ENCODE data around the gene RAPGEF6.

The RAPGEF6 gene

DNA sequence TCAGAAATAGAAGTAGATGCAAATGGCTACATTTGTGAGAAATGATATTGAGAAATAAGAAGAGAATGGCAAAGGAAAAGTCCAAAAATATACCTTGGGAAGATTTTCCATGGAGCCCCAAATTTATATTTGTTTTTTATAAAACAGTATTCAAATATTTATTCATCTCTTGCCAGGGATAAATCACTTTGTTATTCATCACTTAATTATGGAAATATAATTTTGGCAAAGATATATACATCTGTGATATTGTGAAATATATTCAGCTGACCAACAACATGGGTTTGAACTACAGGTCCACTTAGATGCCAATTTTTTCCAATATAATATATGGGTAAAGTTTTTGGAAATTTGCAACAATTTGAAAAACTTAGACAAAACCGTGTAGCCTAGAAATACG, 19.7 kb upstream of the RAPGEF6 start:
- TF ChIP-seq, protein P1, sequence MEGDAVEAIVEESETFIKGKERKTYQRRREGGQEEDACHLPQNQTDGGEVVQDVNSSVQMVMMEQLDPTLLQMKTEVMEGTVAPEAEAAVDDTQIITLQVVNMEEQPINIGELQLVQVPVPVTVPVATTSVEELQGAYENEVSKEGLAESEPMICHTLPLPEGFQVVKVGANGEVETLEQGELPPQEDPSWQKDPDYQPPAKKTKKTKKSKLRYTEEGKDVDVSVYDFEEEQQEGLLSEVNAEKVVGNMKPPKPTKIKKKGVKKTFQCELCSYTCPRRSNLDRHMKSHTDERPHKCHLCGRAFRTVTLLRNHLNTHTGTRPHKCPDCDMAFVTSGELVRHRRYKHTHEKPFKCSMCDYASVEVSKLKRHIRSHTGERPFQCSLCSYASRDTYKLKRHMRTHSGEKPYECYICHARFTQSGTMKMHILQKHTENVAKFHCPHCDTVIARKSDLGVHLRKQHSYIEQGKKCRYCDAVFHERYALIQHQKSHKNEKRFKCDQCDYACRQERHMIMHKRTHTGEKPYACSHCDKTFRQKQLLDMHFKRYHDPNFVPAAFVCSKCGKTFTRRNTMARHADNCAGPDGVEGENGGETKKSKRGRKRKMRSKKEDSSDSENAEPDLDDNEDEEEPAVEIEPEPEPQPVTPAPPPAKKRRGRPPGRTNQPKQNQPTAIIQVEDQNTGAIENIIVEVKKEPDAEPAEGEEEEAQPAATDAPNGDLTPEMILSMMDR (IDR thresholded peaks at IDR 0.05; ENCODE audit: low read depth, low read length): no peak
- no peak overlapping the region for H3K4me3 ChIP-seq (ENCODE audit: low read depth, low read length)

- TF ChIP-seq, protein P1 (IDR thresholded peaks at IDR 0.05; ENCODE audit: low read depth, low read length): no peak
Observed at GRCh38 chr5:131654309-131654708, 19.3 kb upstream of the RAPGEF6 start.

DNA sequence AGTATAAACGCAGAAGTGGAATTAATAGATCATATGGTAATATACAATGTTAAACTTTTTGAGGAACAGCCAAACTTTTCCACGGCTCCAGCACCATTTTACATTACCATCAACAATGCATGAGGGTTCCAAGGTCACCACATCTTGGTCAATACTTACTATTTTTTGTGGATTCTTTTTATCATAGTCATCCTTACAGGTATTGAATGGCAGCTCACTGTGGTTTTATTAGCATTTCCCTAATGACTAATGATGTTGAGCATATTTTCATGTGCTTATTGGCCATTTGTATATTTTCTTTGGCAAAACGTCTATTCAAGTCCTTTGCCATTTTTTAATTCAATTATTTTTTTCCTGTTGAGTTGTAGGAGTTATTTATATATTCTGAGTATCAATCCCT, 14.1 kb upstream of the RAPGEF6 start:
- TF ChIP-seq, protein P1 (IDR thresholded peaks at IDR 0.05; ENCODE audit: low read depth, low read length): no peak
- no peak overlapping the region for H3K4me3 ChIP-seq (ENCODE audit: low read depth, low read length)

More at GRCh38 chr5:131654309-131654708, 19.3 kb upstream of the RAPGEF6 start:
- H3K4me3 ChIP-seq (ENCODE audit: low read depth, low read length): no peak overlapping the region

- TF ChIP-seq, protein P1 (IDR thresholded peaks at IDR 0.05; ENCODE audit: low read depth, low read length): no peak
- no peak overlapping the region for H3K4me3 ChIP-seq (ENCODE audit: low read depth, low read length)
Observed at GRCh38 chr5:131647048-131647769, 12.2 kb upstream of the RAPGEF6 start.

DNA sequence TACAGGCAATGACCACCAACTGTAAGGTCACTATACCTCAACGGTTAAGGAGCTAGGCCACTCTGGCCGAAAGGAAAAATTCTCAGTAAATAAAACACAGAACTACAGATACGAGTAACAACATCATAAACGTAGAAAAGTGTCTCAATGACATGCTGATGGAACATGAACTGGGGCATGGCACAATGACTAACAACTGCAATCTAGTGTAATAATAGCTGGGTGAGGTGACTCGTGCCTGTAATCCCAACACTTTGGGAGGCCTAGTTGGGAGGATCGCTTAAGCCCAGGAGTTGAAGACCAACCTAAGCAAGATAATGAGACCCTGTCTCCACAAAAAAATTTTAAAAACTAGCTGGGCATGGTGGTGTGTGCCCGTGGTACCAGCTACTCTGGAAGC, 9.8 kb upstream of the RAPGEF6 start:
- H3K4me3 ChIP-seq (ENCODE audit: low read depth, low read length): no peak overlapping the region
- TF ChIP-seq, protein P1 (IDR thresholded peaks at IDR 0.05; ENCODE audit: low read depth, low read length): no peak

GRCh38 chr5:131644370-131644769, 9.3 kb upstream of the RAPGEF6 start:
- TF ChIP-seq, protein P1 (IDR thresholded peaks at IDR 0.05; ENCODE audit: low read depth, low read length): no peak
- no peak overlapping the region for H3K4me3 ChIP-seq (ENCODE audit: low read depth, low read length)

GRCh38 chr5:131641494-131641893, 6.5 kb upstream of the RAPGEF6 start:
- TF ChIP-seq, protein P1 (IDR thresholded peaks at IDR 0.05; ENCODE audit: low read depth, low read length): no peak
- no peak overlapping the region for H3K4me3 ChIP-seq (ENCODE audit: low read depth, low read length)

Data from WI38 (cell line).